ENCODE data around the gene MEPE. TPM values are rescaled to one million over a fixed set of nuclear protein-coding genes. Genes with fewer than 3 reads are reported as not detected.
A peak's percentile ranks its signal among the peaks of the same experiment; 100 is the strongest.

MEPE gene
- total RNA-seq, 4 donors from 2014 or later: not detected

- DNase-seq: no peak
- H3K9me3 ChIP-seq: no peaks in the 10 kb centered on the region
- H3K36me3 ChIP-seq: no peaks in the 10 kb centered on the region
- H3K27me3 ChIP-seq: no peaks in the 10 kb centered on the region
- in situ Hi-C loops (cut with MboI; ENCODE audit: low pct_ligation_motif_present in 1 of 4, low pct_unique_long_range_greater_than_20kb in 1 of 4, low sequenced_read_pairs in 3 of 4): loop anchor here in 2 of 4 donors (10.0 to 25.0 kb wide), 3 partner anchors 150 to 473 kb away; no protein-coding TSS in a partner anchor
- intact Hi-C loops (cut with DNase I; ENCODE audit: low total_unique reads): no loop called here
- H3K4me1 ChIP-seq: no peaks in the 10 kb centered on the region
- no peak overlapping the region for H3K4me3 ChIP-seq
- no peak overlapping the region for H3K27ac ChIP-seq
- TF ChIP-seq POLR2AphosphoS5 (IDR thresholded peaks at IDR 0.05) (no peak), CTCF (IDR thresholded peaks at IDR 0.05) (no peak), POLR2A (IDR thresholded peaks at IDR 0.05) (no peak), EP300 (IDR thresholded peaks at IDR 0.05; ENCODE audit: low read depth) (no peak)
- WGBS, 2 donors (ENCODE audit: low coverage in 1 of 2): 89 to 100% methylated on average over 2 of the region's 2 CpGs
Observed at GRCh38 chr4:87835197-87835596, 2.4 kb downstream of the MEPE start.

- DNase-seq: no peak
Observed at GRCh38 chr4:87835743-87836142, 3.0 kb downstream of the MEPE start.

GRCh38 chr4:87838205-87838604 is 5.4 kb downstream of the MEPE start:
- TF ChIP-seq POLR2A (IDR thresholded peaks at IDR 0.05): no peak
- no peak for TF ChIP-seq CTCF (IDR thresholded peaks at IDR 0.05)
- no peak for TF ChIP-seq POLR2AphosphoS5 (IDR thresholded peaks at IDR 0.05)
- in situ Hi-C loops (cut with MboI; ENCODE audit: low pct_ligation_motif_present in 1 of 4, low pct_unique_long_range_greater_than_20kb in 1 of 4, low sequenced_read_pairs in 3 of 4) (loop anchor here in 2 of 4 donors (10.0 to 25.0 kb wide), 3 partner anchors 153 to 476 kb away; no protein-coding TSS in a partner anchor), intact Hi-C loops (cut with DNase I; ENCODE audit: low total_unique reads) (no loop called here)
- no peak for DNase-seq
- no peaks in the 10 kb centered on the region for H3K4me1 ChIP-seq
- no peak overlapping the region for H3K4me3 ChIP-seq
- 73 to 89% methylated on average over 1 to 6 of the region's 6 CpGs for WGBS, 2 donors (ENCODE audit: low coverage in 1 of 2)
- no peak overlapping the region for H3K27ac ChIP-seq
- no peaks in the 10 kb centered on the region for H3K9me3 ChIP-seq
- H3K36me3 ChIP-seq: no peaks in the 10 kb centered on the region
- no peaks in the 10 kb centered on the region for H3K27me3 ChIP-seq

More at GRCh38 chr4:87835743-87836142, 3.0 kb downstream of the MEPE start:
- H3K36me3 ChIP-seq: no peaks in the 10 kb centered on the region
- no peaks in the 10 kb centered on the region for H3K27me3 ChIP-seq
- H3K4me3 ChIP-seq: no peak overlapping the region
- in situ Hi-C loops (cut with MboI; ENCODE audit: low pct_ligation_motif_present in 1 of 4, low pct_unique_long_range_greater_than_20kb in 1 of 4, low sequenced_read_pairs in 3 of 4): loop anchor here in 2 of 4 donors (10.0 to 25.0 kb wide), 3 partner anchors 151 to 473 kb away; no protein-coding TSS in a partner anchor
- 91 to 100% methylated on average over 1 to 2 of the region's 2 CpGs for WGBS, 2 donors (ENCODE audit: low coverage in 1 of 2)
- intact Hi-C loops (cut with DNase I; ENCODE audit: low total_unique reads): no loop called here
- no peaks in the 10 kb centered on the region for H3K9me3 ChIP-seq
- TF ChIP-seq POLR2AphosphoS5 (IDR thresholded peaks at IDR 0.05): no peak
- TF ChIP-seq CTCF (IDR thresholded peaks at IDR 0.05): no peak
- TF ChIP-seq EP300 (IDR thresholded peaks at IDR 0.05; ENCODE audit: low read depth): no peak
- no peak for TF ChIP-seq POLR2A (IDR thresholded peaks at IDR 0.05)
- no peak overlapping the region for H3K27ac ChIP-seq
- H3K4me1 ChIP-seq: no peaks in the 10 kb centered on the region

GRCh38 chr4:87838890-87839591 is 6.3 kb downstream of the MEPE start:
- in situ Hi-C loops (cut with MboI; ENCODE audit: low pct_ligation_motif_present in 1 of 4, low pct_unique_long_range_greater_than_20kb in 1 of 4, low sequenced_read_pairs in 3 of 4) (loop anchor here in 2 of 4 donors (10.0 to 25.0 kb wide), 3 partner anchors 154 to 477 kb away; no protein-coding TSS in a partner anchor), intact Hi-C loops (cut with DNase I; ENCODE audit: low total_unique reads) (no loop called here)
- no peak overlapping the region for H3K4me3 ChIP-seq
- no peak for DNase-seq
- no peak overlapping the region for H3K27ac ChIP-seq
- 25 to 30% methylated on average over 7 of the region's 7 CpGs for WGBS, 2 donors (ENCODE audit: low coverage in 1 of 2)
- no peak for TF ChIP-seq POLR2A (IDR thresholded peaks at IDR 0.05)
- peak; percentile 46 to 76 (median 66) for TF ChIP-seq CTCF (IDR thresholded peaks at IDR 0.05)
- H3K36me3 ChIP-seq: no peaks in the 10 kb centered on the region
- H3K9me3 ChIP-seq: no peaks in the 10 kb centered on the region
- H3K4me1 ChIP-seq: no peaks in the 10 kb centered on the region
- H3K27me3 ChIP-seq: no peaks in the 10 kb centered on the region
